Measurements from ENCODE around the gene DPYSL3.
"Not testable (repeated sequence)": the region's sequence is repeated elsewhere in the genome, so short reads cannot be mapped to it uniquely, and the experiment has no call there.

DPYSL3 gene

DNA sequence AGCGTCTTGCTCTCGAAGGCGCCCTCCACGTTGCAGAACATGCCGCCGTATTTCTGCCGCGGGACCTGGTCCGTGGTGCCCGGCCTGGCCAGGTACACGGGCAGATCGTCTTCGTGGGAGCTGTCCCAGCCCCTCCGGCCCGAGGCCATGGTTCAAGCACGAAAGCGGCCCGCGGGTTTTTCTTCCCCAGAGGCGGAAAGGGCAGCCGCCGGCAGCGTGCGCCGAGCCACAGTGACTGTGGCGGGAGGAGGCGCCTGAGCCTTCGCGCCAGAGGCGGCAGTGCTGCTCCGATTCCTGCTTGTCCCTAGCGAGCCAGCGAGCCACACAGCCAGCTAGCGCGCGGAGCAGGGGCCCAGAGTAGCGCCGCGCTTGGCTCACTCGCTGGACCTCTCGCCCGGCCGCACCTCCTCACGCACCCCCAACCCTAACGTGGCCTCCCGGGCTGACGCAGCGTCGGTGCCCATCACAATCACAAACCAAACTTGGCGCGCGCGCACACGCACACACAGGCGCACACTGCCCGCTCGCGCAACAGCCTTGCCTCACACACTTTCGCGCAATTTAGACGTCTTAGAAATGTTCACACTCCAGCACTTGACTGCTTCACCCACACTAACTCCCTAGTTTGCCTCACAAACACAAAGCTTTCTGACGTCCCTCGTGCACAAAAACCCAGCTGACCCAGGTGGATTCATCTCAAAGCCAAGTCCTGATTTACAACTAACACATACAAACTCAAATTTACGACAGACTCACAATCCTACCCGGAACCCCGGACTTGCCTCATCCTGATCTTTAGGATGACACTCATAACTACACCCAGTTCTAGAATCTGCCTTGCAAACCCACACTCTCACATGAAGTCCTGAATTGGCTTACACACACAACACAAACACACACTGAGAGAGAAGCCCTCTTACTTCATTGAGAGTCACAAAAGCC lies at the start of gene DPYSL3:
DPYSL3 (minus strand) TSS at position 359 of the 942 bp plus-strand sequence; CDS start at position 149, 210 bp downstream.
- no peak for DNase-seq

DNA sequence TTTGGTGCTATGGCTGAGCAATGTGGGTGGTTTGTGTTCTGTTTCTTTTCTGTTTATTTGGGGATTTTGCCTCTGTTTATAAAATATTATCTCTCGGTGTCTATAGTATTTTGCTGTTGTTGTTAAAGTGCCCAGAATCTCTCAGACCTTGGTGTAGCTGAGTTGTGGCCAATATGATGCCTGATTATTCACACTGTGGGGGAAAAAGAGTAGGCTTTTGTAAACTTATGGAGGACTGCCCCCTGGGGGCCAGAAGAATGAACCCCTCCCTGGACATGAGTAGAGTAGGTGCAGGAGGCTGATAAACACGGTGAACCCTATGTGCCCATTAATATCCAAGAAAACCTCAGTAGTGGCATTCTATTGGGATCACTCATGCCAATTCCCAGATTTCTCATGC lies 49.0 kb upstream of the DPYSL3 start:
- no peak for DNase-seq

DNA sequence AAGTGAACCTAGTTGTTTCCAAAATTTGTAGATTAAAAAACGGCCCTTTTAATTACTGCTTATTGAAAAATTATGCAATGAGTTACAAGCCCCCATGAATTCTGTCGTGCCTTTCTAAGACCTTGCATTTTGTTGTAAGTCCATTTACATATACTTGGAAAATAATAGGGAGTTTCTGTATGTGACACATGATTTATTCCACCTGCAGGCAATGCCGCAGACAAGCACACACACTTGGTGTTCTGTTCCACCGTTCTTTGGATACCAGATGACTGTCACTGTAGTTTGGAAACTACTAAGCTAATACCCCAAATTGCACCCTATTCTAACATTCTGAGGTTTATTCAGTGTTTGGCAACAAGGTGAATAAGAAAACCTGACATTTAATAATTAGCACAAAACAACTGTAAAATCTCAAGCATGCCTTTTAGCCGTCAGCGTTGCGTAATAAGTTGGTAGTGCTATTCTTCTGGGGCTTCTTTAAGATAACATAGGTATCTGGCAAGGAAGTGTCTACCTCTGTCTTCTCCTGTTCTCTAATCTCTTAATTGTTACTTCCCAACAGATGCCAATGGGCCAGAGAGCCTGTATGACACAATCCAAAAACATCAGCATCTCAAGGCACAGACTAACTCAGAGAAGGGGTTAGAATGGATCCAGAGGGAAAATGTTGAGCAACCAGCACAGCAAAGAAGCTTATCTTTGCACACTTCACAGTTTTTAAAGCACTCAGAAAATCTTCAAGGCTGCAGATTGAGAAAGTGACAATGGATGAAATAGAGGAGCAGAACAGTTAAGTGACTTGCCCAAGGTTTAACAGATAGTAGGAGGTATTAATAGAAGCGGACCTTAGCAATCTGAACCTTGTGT lies 48.2 kb upstream of the DPYSL3 start:
- DNase-seq = no peak

DNA sequence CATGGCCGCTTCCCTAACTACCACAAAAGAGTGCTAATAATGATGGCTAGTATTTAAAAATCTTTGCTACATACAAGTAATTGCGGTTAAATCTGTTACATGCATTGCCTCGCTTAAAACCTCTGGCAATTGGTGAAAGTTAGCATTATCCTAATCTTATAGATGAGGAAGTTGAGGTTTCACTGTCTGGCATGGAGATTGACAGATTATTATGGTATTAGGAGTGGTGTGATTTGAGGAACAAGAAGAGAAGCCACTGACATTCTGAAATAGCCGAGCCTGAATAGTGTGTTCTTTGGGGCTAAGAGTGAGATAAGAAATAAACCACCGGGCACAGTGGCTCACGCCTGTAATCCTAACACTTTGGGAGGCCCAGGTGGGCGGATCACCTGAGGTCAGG lies 45.3 kb upstream of the DPYSL3 start:
- no peak for DNase-seq

DNA sequence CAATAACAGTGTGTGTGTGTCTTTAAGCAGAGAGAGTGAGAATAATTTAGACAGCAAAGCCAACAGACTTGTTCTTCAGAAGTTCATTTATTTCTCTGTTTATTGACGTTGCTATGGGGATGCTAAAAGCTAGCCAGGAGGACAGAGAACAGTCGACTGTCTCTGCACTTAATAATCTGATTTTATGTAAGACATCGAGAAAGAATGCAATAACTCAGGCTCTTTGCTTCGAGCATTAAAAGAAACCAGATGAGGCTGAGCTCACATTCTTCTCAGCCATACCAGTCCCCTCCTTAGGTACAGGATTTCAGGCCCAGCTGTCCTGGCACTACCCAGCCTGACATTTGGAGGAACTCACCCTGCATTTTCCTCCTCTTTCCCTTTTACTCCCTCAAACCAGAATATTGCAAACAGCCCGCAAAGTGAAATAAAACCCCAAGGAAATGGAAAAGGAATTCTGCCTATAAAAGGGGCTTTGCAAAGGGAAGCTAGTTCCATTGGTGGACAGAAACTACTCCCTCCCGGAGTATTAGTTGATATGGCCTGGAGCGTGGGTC lies 44.5 kb upstream of the DPYSL3 start:
- no peak for DNase-seq

DNA sequence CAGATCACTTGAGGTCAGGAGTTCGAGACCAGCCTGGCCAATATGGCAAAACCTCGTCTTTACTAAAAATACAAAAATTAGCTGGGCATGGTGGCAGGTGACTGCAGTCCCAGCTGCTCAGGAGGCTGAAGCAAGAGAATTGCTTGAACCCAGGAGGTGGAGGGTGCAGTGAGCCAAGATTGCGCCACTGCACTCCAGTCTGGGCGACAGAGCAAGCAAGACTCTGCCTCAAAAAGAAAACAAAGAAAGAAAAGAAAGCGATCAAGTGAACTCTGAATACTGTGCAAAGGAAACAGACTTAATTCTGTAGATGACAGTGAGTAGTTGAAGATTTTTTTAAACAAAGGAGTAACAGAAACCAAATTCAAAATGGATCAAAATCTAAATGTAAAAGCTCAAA lies 43.9 kb upstream of the DPYSL3 start:
- not testable (repeated sequence) for DNase-seq

DNA sequence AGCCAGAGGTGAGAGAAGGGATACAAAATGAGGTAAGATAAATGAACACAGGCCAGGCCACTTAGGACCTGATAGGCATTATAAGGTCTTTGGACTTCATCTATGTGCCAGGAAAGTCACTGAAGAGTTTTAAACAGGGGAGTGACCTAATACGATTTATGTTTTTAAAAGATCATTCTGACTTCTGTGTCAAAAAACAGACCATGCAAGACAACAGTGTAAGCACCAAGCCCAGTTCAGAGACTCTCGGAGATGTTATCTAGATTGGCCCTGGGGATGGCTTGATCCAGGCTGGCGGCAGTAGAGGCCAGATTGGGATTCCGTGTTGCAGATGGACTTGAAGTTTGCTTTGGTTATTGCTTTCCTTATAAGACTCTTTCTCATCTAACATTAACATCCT lies 43.0 kb upstream of the DPYSL3 start:
- DNase-seq = no peak

DNA sequence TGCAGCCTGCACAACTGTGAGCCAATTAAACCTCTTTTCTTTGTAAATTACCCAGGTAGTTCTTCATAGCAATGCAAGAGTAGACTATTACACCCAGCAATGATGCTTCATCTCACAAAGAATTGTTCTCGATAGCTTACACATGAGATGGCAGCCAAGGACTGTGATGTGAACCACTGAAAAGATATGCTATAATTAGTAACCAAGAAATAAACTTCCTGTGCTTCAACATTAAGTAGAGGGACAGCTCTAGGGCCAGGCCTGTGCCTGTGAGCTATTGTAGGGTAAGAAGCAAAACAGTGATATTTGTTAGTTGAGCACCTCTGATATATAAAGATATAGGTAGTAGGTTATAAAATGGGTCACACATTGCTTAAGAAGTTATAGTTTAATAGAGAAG lies 41.8 kb upstream of the DPYSL3 start:
- no peak for DNase-seq

DNA sequence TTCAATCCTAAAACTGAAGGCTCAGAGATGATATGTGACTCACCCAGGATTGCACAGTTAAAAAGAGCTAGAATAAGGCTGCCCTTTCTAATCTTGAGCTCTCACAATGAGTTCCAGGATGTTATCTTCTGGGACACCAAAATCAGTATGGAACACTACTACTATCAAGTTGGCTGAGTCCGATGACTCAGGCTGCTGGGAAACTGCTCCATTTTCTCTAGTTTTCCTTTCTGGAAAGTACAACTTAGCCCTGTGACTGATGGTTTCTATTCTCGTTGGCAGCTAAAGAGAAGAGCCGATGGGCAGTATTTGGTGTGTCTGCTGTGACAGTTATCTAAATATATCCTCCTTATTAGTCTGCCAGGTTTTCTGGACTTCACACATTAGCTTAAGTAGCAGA lies 37.9 kb upstream of the DPYSL3 start:
- no peak for DNase-seq

DNA sequence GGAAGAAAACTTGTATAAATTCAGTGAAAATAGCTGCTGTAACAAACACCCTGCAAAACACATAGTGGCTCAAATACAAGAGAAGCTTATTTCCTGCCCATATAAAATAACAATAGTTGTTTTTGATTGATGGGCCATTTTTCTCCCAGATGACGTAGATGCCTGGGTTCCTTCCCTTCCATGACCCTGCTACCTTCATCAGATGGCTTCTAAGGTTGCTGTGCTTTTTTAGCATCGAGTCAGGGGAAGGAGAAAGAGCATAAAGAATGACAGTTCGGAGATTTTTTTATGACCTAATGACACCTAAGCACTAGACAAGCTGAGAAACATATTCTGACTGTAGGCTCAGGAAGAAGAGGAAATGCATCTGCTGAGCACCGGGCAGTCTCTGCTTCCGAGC lies 34.7 kb upstream of the DPYSL3 start:
- DNase-seq = no peak

DNA sequence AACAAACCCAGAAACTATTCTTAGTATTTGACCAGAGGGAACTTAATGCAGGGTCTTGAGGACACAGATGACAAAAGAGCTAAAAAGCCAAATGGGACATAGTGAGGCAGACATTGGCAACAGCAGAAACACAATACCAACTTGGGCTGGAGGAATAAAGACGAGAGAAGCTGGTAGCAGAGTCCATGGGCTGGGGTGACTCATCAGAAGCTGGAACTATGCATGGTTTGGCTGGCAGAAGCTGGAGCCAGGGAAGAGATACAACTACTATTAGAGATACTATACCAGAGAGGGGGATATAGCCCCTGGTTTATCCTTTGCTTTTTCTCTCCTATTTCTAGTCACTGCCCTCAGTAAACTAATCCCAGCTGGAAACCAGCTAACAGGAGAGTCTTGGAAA lies 29.2 kb upstream of the DPYSL3 start:
- no peak for DNase-seq

DNA sequence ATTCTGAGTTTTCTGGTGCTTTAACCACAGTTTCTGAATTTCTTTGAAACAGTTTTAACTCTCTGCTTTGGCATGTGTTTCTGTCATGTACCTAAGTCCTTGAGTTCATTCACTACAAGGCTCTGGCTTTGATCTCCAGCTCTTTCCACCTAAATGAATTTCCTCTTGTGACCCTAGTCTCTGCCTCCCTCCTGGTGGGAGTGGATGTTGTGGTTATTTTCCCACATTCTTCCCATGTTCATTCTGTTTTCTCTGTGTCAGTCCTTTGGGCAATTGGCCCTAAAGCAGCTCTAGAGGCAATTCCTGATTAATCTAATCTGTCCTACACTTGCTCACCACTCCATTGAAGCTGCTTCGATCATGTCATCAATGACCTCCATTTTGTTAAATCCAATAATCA lies 28.4 kb upstream of the DPYSL3 start:
- DNase-seq = no peak

DNA sequence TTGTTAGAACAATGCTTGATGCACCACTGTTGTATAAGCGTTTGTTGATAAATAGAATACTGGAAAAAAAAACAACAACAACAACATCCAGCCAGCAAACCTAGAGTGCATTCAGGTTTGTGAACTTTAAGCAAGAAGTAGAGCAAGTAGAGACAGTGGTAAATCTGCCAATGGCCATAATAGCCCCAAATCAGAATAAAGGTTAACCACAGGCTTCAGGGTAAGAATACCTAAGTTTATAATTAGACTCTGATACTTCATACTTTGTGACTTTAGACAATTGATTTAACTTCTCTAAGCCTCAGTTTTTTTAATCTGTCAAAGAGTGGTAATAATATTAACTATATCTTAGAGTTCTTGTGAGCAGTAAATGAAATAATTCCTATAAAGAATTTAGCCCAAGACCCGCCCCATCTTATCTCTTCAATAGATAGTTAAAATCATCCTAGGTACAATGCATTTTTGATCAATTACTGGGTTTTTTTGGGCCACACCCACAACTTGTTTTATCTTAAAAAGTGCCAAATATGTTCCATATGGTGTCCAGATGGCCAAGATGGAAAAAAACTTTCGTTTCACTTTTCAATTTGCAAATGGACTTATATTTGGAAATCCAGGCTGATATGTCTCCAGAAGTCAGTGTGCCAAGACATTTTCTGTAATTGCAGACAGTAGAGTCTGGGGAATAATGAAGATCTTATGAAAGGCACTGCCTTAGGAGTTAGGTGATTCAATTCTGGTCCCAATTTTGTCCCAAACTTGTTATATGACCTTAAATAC lies 24.5 kb upstream of the DPYSL3 start:
- no peak for DNase-seq

DNA sequence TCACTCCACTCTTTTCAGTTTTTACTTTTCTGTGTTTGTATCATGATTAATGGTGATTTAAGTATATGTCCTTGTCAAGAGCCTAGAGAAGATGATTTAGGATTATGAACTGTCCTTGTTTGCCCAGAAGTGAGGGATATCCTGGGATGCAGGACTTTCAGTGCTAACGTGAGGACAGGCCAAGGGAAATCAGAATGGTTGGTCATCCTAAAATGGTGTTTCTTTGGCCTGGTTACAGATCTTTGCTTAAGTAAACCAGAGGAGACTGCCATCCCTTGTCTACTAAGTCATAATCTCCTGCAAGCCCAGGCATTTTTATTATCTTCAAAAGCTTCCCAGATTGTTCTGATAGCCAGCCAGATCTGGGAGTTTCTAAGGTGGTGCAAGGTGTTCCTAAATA lies 22.3 kb upstream of the DPYSL3 start:
- no peak for DNase-seq

DNA sequence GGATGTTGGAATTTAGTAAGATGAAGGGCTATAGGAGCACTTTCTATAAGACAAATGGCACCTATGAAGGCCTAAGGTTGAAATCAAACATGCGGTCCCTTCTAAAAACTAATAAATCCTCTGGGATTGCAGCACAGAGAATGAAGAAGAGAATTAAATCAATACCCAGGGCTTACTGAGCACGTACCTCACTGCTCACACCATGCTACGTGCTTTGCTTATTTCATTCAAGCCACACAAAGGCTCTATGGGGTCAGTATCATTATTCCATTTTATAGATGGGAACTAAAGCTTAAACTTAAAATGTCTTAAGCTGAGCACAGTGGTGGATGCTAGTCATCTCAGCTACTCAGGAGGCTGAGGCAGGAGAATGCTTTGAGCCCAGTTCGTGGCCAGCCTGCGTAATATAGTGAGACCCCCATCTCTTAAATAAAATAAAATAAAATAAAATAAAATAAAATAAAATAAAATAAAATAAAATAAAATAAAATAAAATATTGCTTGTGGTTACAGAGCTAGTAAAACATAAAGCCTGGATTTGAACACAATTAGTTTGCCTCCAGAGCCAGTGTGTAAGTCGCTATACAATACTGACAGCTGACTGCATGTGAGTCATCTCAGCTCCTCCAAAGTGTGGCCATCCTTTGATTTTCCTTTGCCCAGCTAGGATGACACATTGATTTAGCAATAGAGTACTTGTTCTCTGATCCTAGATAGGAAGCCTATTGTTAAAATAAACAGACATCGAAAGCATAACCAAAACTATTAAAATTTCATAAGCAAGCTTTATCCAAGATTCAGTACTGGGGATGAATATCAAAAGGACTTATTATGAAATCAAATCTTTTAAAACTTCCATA lies 20.9 kb upstream of the DPYSL3 start:
- DNase-seq = no peak

DNA sequence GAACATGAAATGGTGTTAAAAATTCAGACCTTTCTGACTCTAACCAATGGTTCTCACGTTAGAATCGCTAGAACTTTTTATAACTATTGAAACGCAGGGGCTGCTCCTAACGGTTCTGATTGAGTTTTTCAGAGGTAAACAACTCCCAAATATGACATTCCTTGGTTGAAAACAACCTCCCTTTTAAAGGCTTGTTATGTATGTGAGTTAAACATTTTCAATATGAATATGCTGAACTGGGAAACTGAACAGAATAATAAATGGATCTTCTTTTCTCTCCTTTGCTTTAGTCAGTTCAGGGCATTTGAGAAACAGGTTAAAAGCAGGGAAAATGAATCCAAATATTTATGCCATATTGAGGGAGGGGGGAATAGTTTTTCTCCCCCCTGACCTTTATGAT lies 13.2 kb upstream of the DPYSL3 start:
- DNase-seq = no peak

DNA sequence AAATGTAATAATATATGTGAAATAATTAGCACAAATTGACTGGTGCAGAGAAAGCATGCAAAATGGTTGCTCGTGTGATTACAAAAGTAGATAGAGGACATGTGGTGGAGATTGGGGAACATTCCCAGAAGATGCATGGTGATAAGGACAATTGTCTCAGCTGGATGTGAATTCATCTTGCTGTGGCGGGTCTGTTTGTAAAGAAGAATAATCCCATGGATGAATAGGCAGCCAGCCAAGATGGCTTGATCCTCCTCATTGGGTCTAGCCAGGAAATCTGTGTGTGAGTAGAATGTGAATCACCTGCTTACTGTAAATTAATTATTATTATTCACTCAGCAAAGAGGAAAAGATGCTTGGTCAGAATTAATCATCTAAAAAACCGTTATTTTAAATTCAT lies 12.6 kb upstream of the DPYSL3 start:
- DNase-seq = no peak

DNA sequence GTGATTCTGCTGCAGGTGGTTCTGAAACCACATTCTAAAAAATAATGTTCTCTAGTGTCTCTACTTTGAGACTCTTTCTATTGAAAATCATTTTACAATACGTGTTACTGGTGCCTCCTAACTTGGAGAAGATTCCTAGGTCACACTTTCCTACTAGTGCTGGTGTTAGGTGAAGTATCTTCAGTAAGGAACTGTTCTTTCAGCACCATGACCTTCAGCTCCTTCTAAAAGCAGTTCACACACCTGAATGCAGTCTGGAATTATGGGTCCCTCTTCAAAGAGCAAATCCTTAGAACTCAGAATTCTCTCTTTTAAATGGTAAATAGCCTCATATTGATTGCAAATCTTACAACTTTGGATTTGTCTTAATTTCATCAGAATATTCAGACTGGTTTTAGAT lies 10.6 kb upstream of the DPYSL3 start:
- DNase-seq = no peak

DNA sequence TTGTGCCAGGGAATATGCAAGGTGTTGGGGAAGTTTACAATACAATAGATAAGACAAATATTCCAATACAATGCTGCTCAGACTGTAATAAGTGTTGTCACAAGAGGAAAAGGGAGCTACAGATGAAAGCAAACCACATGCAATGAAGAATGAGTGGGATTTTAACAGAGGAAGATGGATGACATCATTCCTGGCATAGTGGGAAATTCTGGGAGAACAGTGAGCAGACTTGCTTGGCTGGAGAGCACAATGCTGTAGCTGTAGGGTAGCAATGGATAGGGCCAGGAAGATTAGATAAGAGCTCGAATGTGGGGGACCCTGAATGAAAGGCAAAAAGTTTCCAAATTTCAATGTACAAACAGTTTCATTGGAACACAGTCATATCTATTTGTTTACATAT lies 9.5 kb upstream of the DPYSL3 start:
- DNase-seq = no peak

DNA sequence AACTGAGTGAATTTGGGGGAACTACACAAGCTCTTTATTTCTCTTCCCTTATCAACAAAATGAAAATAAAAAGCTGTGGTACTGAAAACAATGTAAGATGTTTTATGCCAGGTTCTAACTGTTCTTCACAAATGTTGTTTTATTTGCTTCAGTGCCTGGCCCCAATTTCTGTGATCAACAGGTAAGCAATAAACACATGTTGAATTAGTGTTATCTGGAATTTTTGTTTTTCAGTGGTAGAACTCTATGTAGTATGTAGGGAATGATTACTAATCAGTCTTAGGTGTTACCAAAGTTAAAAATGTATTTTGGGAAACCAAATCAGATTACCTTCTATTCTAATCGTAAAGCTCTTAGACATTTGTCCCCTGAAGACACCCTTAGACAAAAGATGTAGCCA lies 7.5 kb upstream of the DPYSL3 start:
- DNase-seq = no peak

DNA sequence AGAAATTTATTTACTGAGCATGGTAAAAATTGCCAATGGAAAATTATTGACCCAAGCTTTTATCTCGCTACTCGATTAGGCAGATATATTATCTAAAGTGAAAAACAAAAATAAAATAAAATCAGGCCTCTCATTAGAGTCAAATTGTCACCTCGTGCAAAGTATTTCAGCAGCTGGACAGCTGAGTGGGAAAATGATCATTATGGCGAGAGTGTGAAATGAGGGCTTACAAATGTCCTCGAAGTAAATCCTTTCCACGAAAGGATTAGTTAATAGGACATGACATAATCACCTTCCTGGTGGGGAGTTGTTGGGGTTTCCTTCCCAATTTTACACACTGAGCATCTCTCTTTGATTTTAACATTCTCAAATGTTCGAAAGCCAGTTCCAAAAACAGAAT lies 5.4 kb upstream of the DPYSL3 start:
- DNase-seq = no peak
